ENCODE data around the gene ST14. TPM values are rescaled to one million over a fixed set of nuclear protein-coding genes. Genes with fewer than 3 reads are reported as not detected.

The ST14 gene
- total RNA-seq, 3 donors from 2014 or later, result 260 to 622 (median 508) TPM

DNA sequence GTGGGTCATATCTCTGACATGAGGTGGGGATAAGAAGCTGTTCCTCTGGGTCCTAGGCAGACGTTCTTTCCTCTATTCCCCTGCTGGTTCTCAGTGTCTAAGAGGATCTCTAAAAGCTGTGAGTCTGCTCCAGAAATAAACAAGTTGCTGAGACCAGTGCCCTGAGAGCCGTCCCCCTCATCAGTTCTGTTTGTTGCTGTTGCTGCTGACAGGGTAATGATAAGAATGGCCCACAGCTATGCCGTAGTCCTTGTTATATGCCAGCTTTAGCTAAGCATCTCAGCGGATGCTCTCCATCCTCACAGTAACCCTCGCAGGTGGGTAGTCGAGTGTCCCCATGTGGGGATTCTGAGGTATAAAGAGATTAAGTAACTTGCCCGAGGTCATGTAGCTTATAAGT is 23.5 kb upstream of the ST14 start:
- H3K9me3 ChIP-seq, result no peaks in the 10 kb centered on the region
- no peak for DNase-seq
- H3K4me1 ChIP-seq (ENCODE audit: low read depth), result no peaks in the 10 kb centered on the region
- no peak overlapping the region for H3K4me3 ChIP-seq
- TF ChIP-seq CTCF (IDR thresholded peaks at IDR 0.05), result no peak
- H3K36me3 ChIP-seq (ENCODE audit: low read depth), result no peaks in the 10 kb centered on the region
- no peak for ATAC-seq
- intact Hi-C loops (cut with DNase I, micrococcal nuclease), result no loop called here

DNA sequence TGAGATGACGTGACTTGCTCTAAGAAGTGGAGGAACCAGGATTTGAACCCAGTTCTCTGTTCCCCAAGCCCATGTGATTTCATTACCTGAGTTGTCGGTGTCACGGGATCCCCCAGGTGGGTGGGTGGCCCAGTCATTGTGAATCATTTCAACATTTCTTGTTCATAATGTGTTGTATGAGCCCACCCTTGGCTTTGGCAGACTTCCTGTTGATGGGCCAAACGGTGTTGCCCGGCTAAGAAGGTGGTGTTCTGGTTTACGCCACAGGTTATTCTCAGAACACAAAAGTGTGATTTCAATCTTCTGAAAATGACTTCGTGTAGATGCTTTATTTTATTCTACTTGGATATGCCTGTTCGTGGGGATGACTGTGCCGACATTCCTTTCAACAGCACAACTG is 21.6 kb upstream of the ST14 start:
- intact Hi-C loops (cut with DNase I, micrococcal nuclease), result no loop called here
- no peak for ATAC-seq

DNA sequence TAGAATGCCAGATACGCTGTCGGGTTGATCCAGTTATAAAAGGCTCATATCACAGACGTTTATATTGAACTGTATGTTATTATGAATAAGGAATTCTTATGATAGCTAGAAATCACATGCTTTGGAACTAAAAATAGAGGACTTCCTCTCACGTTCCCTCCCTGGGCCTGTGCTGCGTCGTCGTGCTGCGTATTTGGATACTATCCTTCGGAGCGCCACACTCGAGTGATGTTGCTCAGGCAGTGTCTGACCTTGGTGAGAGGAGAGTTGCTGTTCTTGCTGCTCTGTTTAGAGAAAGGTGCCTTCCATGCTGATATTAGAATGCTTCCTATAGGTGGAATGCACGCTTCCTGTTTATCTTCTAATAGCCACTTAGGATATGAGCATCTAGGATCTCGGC is 20.2 kb upstream of the ST14 start:
- Histone ChIP-seq H3K9me3 (no peaks in the 10 kb centered on the region), H3K4me1 (ENCODE audit: low read depth) (peaks cover 14% of the 10 kb centered on the region), H3K4me3 (no peak overlapping the region), H3K36me3 (ENCODE audit: low read depth) (no peaks in the 10 kb centered on the region)
- intact Hi-C loops (cut with DNase I, micrococcal nuclease), result no loop called here
- TF ChIP-seq CTCF (IDR thresholded peaks at IDR 0.05), result no peak
- ATAC-seq (no peak), DNase-seq (no peak)

More for the DNA sequence above, 21.6 kb upstream of the ST14 start:
- H3K36me3 ChIP-seq (ENCODE audit: low read depth), result no peaks in the 10 kb centered on the region
- no peaks in the 10 kb centered on the region for H3K9me3 ChIP-seq
- no peak overlapping the region for H3K4me3 ChIP-seq
- TF ChIP-seq CTCF (IDR thresholded peaks at IDR 0.05), result no peak
- H3K4me1 ChIP-seq (ENCODE audit: low read depth), result peaks cover 2% of the 10 kb centered on the region
- DNase-seq, result no peak

DNA sequence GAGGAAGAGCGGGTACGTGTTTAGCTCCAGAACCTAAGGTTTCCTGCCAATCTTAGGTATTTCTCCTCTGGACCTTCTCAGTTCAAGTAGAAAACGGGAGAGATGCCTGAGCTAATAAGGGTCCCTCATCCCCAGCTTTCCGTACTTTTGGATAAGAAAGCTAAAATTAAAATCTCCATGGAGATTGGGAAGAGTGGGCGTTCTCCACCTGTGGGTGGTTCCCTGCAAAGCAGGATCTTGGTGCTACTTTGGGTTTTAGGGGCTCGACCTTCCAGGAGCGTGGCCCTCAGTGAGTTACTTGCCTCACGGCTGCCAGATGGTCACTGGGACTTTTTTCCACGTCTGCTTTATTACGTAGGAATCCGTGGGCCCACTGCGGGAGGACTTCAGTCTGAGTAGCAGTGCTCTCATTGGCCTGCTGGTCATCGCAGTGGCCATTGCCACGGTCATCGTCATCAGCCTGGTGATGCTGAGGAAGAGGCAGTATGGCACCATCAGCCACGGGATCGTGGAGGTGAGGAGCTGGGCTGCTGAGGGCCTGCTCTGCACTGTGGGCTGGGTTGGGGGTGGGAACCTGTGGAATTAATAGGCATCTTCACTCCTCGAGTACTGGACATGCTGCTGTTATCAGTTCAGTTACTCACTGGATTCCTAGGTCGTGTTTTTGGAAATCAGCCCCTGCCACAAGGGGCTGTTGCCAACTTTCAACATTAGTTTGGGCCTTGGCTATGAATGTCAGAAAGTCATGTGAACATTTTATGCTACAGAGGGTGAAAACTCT is 17.8 kb upstream of the ST14 start:
- DNase-seq (no peak), ATAC-seq (no peak)
- Histone ChIP-seq H3K4me3 (no peak overlapping the region), H3K4me1 (ENCODE audit: low read depth) (peaks cover 37% of the 10 kb centered on the region), H3K36me3 (ENCODE audit: low read depth) (no peaks in the 10 kb centered on the region), H3K9me3 (no peaks in the 10 kb centered on the region)
- intact Hi-C loops (cut with DNase I, micrococcal nuclease), result no loop called here
- no peak for TF ChIP-seq CTCF (IDR thresholded peaks at IDR 0.05)

DNA sequence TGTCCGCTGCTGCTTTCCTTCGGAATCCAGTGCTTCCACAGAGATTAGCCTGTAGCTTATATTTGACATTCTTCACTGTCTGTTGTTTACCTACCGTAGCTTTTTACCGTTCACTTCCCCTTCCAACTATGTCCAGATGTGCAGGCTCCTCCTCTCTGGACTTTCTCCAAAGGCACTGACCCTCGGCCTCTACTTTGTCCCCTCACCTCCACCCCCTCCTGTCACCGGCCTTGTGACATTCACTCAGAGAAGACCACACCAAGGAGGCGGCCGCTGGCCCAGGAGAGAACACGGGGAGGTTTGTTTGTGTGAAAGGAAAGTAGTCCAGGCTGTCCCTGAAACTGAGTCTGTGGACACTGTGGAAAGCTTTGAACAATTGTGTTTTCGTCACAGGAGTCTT is 15.4 kb upstream of the ST14 start:
- Histone ChIP-seq H3K4me3 (no peak overlapping the region), H3K9me3 (no peaks in the 10 kb centered on the region), H3K4me1 (ENCODE audit: low read depth) (peaks cover 46% of the 10 kb centered on the region), H3K36me3 (ENCODE audit: low read depth) (no peaks in the 10 kb centered on the region)
- TF ChIP-seq CTCF (IDR thresholded peaks at IDR 0.05), result no peak
- ATAC-seq (peak; percentile 24), DNase-seq (peak in 2 of 3 donors; percentile 69 to 76)
- intact Hi-C loops (cut with DNase I, micrococcal nuclease), result no loop called here
